Hepatocyte (in vitro differentiated cells): ENCODE data around the gene MAPK14. TPM values are rescaled to one million over a fixed set of nuclear protein-coding genes. Genes with fewer than 3 reads are reported as not detected.

ENCODE experiments used
- DNase-seq: peaks from one replicate; pipeline ENCODE4 v3.0.0-alpha.2; 2016; ENCODE audit warnings: low spot score
- H2AFZ ChIP-seq: fragments of 200-600 bp; sonication (generic); 2 replicates; pipeline ENCODE4 v1.6.0; 2016; ENCODE audit warnings: antibody characterized with exemption, mild to moderate bottlenecking
- H3K27ac ChIP-seq: fragments of 200-600 bp; sonication (generic); 2 replicates; pipeline ENCODE4 v1.5.1; 2016; ENCODE audit warnings: mild to moderate bottlenecking
- H3K27me3 ChIP-seq: fragments of 200-600 bp; sonication (generic); 2 replicates; pipeline ENCODE4 v1.6.1; 2016
- H3K36me3 ChIP-seq: fragments of 200-600 bp; sonication (generic); replicated peaks from 2 replicates; pipeline ENCODE4 v1.5.1; 2016; ENCODE audit warnings: low read depth; ENCODE audit not compliant: insufficient read depth
- H3K4me1 ChIP-seq: fragments of 200-600 bp; sonication (generic); 2 replicates; pipeline ENCODE4 v1.5.1; 2016; ENCODE audit warnings: mild to moderate bottlenecking, moderate library complexity; ENCODE audit not compliant: insufficient read depth
- H3K4me2 ChIP-seq: fragments of 200-600 bp; sonication (generic); 2 replicates; pipeline ENCODE4 v1.6.0; 2016
- H3K4me3 ChIP-seq: fragments of 200-600 bp; sonication (generic); 2 replicates; pipeline ENCODE4 v1.5.1; 2016; ENCODE audit warnings: mild to moderate bottlenecking
- H3K79me2 ChIP-seq: fragments of 200-600 bp; sonication (generic); 2 replicates; pipeline ENCODE4 v1.6.0; 2017; ENCODE audit warnings: mild to moderate bottlenecking
- H3K9me2 ChIP-seq: fragments of 200-600 bp; sonication (generic); replicated peaks from 2 replicates; pipeline ENCODE4 v1.6.0; 2017; ENCODE audit warnings: mild to moderate bottlenecking; ENCODE audit not compliant: insufficient read depth
- H3K9me3 ChIP-seq: fragments of 200-600 bp; sonication (generic); 2 replicates; pipeline ENCODE4 v1.5.1; 2016; ENCODE audit warnings: low read depth, mild to moderate bottlenecking
- H4K20me1 ChIP-seq: fragments of 200-600 bp; sonication (generic); 2 replicates; pipeline ENCODE4 v1.6.0; 2016; ENCODE audit warnings: mild to moderate bottlenecking; ENCODE audit not compliant: insufficient read depth, poor library complexity, severe bottlenecking
- EZH2 ChIP-seq: fragments of 200-600 bp; sonication (generic); IDR thresholded peaks from 2 replicates; pipeline ENCODE4 v1.6.1; 2016; ENCODE audit warnings: antibody characterized with exemption, mild to moderate bottlenecking, borderline replicate concordance
- EZH2phosphoT487 ChIP-seq: fragments of 200-600 bp; sonication (generic); IDR thresholded peaks from one replicate; pipeline ENCODE4 v1.6.1; 2018; ENCODE audit warnings: antibody characterized with exemption, mild to moderate bottlenecking, low read depth, moderate library complexity; ENCODE audit not compliant: unreplicated experiment, severe bottlenecking
- WGBS: methylation state at CpG from one replicate; pipeline ENCODE4 v1.1.6; 2016; ENCODE audit warnings: low lambda C conversion rate; ENCODE audit errors: missing lambda C conversion rate; 5-methylcytosine and 5-hydroxymethylcytosine counted together
- polyA plus RNA-seq: library from polyadenylated mRNA; unstranded; fragments of >200 nt; fragmentation: Nextera tagmentation; extraction: Ambion mirVana; gene quantifications from 2 replicates; pipeline ENCODE4 v1.2.1, GENCODE V29; 2016
- total RNA-seq: library from RNA; depleted of rRNA; stranded (reverse); fragments of >200 nt; gene quantifications from 2 replicates; pipeline ENCODE4 v1.2.3, GENCODE V29; 2014
- TF ChIP-seq, protein P1 (sequence below): fragments of 200-600 bp; sonication (generic); IDR thresholded peaks from 2 replicates; pipeline ENCODE4 v1.5.1; 2016; ENCODE audit warnings: antibody characterized with exemption, mild to moderate bottlenecking; ENCODE audit not compliant: poor library complexity

Gene MAPK14
- total and polyA plus RNA-seq, 2 experiments from 2014 or later: 46.8 to 86.5 TPM

DNA sequence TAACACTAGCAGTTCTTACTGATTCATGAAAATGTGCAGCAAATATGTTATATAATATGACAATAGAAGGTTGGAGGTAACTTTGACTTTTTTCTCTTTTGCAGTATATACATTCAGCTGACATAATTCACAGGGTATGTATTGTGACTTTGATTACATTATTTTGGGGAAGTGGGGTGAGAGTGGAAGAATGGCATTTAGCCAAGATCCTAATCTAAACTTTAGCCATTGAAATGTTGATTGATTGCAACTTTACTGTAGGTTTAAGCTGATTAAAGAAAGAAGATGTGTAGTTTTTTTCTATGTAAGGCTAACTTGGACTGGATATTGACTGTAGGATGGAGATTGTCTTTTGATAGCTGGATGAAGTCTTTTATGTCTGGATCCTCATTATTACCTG lies 46.0 kb downstream of the MAPK14 start:
- H3K4me1 ChIP-seq: peaks cover 20% of the 10 kb centered on the region
- H3K9me2 ChIP-seq: no peaks in the 10 kb centered on the region
- H3K27me3 ChIP-seq: no peaks in the 10 kb centered on the region
- peaks cover 69% of the 10 kb centered on the region for H3K79me2 ChIP-seq
- no peak overlapping the region for H2AFZ ChIP-seq
- no peak for TF ChIP-seq EZH2phosphoT487
- TF ChIP-seq, protein P1, sequence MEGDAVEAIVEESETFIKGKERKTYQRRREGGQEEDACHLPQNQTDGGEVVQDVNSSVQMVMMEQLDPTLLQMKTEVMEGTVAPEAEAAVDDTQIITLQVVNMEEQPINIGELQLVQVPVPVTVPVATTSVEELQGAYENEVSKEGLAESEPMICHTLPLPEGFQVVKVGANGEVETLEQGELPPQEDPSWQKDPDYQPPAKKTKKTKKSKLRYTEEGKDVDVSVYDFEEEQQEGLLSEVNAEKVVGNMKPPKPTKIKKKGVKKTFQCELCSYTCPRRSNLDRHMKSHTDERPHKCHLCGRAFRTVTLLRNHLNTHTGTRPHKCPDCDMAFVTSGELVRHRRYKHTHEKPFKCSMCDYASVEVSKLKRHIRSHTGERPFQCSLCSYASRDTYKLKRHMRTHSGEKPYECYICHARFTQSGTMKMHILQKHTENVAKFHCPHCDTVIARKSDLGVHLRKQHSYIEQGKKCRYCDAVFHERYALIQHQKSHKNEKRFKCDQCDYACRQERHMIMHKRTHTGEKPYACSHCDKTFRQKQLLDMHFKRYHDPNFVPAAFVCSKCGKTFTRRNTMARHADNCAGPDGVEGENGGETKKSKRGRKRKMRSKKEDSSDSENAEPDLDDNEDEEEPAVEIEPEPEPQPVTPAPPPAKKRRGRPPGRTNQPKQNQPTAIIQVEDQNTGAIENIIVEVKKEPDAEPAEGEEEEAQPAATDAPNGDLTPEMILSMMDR: no peak
- no peak for TF ChIP-seq EZH2
- H4K20me1 ChIP-seq: peaks cover 13% of the 10 kb centered on the region
- no peak overlapping the region for H3K4me2 ChIP-seq
- no peaks in the 10 kb centered on the region for H3K36me3 ChIP-seq
- DNase-seq: no peak
- no peak overlapping the region for H3K27ac ChIP-seq
- H3K4me3 ChIP-seq: no peak overlapping the region
- no peaks in the 10 kb centered on the region for H3K9me3 ChIP-seq

DNA sequence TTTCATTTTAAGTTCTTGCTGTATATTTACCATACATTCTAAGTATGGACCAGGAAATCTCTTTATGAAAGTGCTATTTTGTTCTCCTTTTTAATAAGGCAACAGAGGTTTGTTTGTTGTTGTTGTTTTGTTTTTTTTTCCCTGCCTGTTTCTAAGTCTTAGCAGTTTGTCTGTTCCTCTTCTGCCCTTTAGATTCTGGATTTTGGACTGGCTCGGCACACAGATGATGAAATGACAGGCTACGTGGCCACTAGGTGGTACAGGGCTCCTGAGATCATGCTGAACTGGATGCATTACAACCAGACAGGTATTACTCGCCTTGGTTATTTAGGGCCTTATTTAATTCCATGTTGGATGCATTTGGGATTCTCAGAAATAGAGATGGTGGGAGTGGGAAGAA lies 48.0 kb downstream of the MAPK14 start:
- Histone ChIP-seq H3K4me3 (no peak overlapping the region), H3K79me2 (peaks cover 62% of the 10 kb centered on the region), H3K9me2 (no peaks in the 10 kb centered on the region), H3K4me1 (peaks cover 16% of the 10 kb centered on the region), H3K36me3 (no peaks in the 10 kb centered on the region), H3K27ac (peak overlapping the region; percentile 41), H4K20me1 (no peaks in the 10 kb centered on the region), H3K27me3 (no peaks in the 10 kb centered on the region), H3K9me3 (no peaks in the 10 kb centered on the region), H3K4me2 (no peak overlapping the region), H2AFZ (no peak overlapping the region)
- TF ChIP-seq, protein P1: peak; percentile 31
- TF ChIP-seq EZH2phosphoT487: no peak
- TF ChIP-seq EZH2: no peak
- peak; percentile 49 for DNase-seq
- 49% methylated on average over 3 of the region's 3 CpGs for WGBS

DNA sequence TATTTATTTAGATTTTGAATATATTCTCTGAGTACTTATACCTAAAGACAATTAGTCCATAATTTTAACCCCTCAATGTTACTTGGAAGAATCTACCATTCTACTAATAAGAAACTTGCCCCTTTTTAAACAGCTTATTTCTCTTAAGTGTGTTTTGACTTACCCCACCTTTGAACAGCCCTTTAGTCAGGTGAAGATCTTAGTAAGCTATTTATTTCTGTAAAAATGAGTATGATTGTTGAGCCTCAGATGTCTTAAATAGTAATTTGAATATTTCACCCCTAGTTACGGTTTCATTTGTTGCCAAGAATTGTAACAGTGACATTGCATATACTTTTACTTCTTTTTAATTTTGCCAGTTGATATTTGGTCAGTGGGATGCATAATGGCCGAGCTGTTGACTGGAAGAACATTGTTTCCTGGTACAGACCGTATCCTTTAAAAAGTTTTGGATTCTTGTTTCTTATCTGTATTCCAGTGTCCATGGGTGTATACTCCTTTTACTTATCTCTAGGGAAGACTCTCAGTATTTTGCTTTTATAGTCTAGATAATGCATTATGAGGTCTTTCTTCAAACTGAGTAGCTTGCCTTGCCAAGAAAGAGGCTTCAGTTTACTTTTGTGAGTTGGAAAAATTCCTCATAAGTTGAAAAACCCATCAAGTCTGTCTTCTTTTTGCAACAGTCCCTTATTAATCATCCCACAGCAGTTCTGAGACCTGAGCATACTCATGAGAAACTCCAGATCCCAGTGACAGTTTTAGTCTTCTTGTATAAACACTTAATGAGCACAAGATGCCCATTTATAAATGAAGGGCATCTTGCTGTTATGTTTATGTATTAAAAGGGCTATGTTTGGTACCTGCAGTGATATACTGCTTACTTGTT lies 48.8 kb downstream of the MAPK14 start:
- no peak overlapping the region for H3K4me3 ChIP-seq
- WGBS: 70% methylated on average over 3 of the region's 3 CpGs
- peaks cover 16% of the 10 kb centered on the region for H3K4me1 ChIP-seq
- H4K20me1 ChIP-seq: no peaks in the 10 kb centered on the region
- no peaks in the 10 kb centered on the region for H3K27me3 ChIP-seq
- no peak overlapping the region for H2AFZ ChIP-seq
- peaks cover 57% of the 10 kb centered on the region for H3K79me2 ChIP-seq
- H3K36me3 ChIP-seq: no peaks in the 10 kb centered on the region
- no peaks in the 10 kb centered on the region for H3K9me2 ChIP-seq
- no peak for DNase-seq
- TF ChIP-seq EZH2 (no peak), EZH2phosphoT487 (no peak)
- TF ChIP-seq, protein P1: no peak
- peak overlapping the region; percentile 41 for H3K27ac ChIP-seq
- H3K4me2 ChIP-seq: peak overlapping the region; percentile 40
- peaks cover 5% of the 10 kb centered on the region for H3K9me3 ChIP-seq
